DOHH2 (cell line): ENCODE data around the gene SLC26A2.

ENCODE experiments used
- CTCF ChIP-seq: fragments of 200-600 bp; sonication (generic); IDR thresholded peaks from one replicate; pipeline ENCODE4 v1.5.1; 2014; ENCODE audit warnings: antibody characterized with exemption, mild to moderate bottlenecking, low read depth, low read length; ENCODE audit not compliant: poor library complexity, severe bottlenecking
- EZH2phosphoT487 ChIP-seq: fragments of 200-600 bp; sonication (generic); IDR thresholded peaks from 2 replicates; pipeline ENCODE4 v1.6.1; 2017; ENCODE audit warnings: borderline replicate concordance, mild to moderate bottlenecking, antibody characterized with exemption, low read length, moderate library complexity, mixed read lengths

DNA sequence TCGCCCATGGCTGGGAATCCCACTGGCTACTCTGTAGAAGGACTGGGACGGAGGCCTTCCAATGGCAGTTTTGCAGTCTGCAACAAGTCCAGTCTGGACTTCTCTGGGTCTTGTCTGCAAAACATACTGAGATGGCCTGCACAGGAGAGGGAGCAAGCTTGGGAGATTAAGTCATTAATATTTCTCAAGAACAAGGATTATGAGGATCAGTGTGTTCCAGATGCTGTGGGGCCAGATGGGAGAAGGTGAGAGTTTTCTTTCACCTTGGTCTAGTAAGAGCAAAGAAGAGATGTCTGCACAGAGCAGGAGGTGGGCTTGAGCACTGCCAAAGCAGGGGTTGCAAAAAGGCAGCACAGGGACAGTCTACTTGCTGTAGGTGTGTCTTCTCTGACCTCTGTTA lies 15.9 kb upstream of the SLC26A2 start, which contains the start of gene PDE6A:
- TF ChIP-seq CTCF (no peak), EZH2phosphoT487 (no peak)
